ENCODE measurements around the gene OR8B4.
"Not testable (repeated sequence)": the region's sequence is repeated elsewhere in the genome, so short reads cannot be mapped to it uniquely, and the experiment has no call there.

Gene OR8B4

GRCh38 chr11:124409906-124410305 is 14.8 kb downstream of the OR8B4 start:
- no peak for DNase-seq (ENCODE audit: low read depth in 2 of 2, low spot score in 1 of 2)

- DNase-seq (ENCODE audit: low read depth in 2 of 2, low spot score in 1 of 2) = no peak
These were observed 19.1 kb downstream of the OR8B4 start for GRCh38 chr11:124405581-124405980.

GRCh38 chr11:124403186-124403585 is 21.5 kb downstream of the OR8B4 start:
- DNase-seq (ENCODE audit: low read depth in 2 of 2, low spot score in 1 of 2) = not testable (repeated sequence)

GRCh38 chr11:124402326-124402922 is 22.2 kb downstream of the OR8B4 start:
- no peak for DNase-seq (ENCODE audit: low read depth in 2 of 2, low spot score in 1 of 2)

- no peak for DNase-seq (ENCODE audit: low read depth in 2 of 2, low spot score in 1 of 2)
These were observed 25.7 kb downstream of the OR8B4 start, which contains the start of gene OR8B3 for GRCh38 chr11:124398924-124399323. OR8B3 (minus strand) TSS chr11:124399024; CDS start chr11:124397351, 1,673 bp downstream.

GRCh38 chr11:124396847-124397246 is 27.8 kb downstream of the OR8B4 start:
- not testable (repeated sequence) for DNase-seq (ENCODE audit: low read depth in 2 of 2, low spot score in 1 of 2)

- DNase-seq (ENCODE audit: low read depth in 2 of 2, low spot score in 1 of 2) = no peak
These were observed 30.3 kb downstream of the OR8B4 start for GRCh38 chr11:124394408-124394807.

- no peak for DNase-seq (ENCODE audit: low read depth in 2 of 2, low spot score in 1 of 2)
These were observed 40.3 kb downstream of the OR8B4 start, which contains the start of gene OR8B2 for GRCh38 chr11:124384399-124384798. OR8B2 (minus strand) TSS chr11:124384499; CDS start chr11:124383343, 1,156 bp downstream.

GRCh38 chr11:124382857-124383256 is 41.8 kb downstream of the OR8B4 start:
- DNase-seq (ENCODE audit: low read depth in 2 of 2, low spot score in 1 of 2) = not testable (repeated sequence)

- DNase-seq (ENCODE audit: low read depth in 2 of 2, low spot score in 1 of 2) = no peak
These were observed 44.1 kb downstream of the OR8B4 start for GRCh38 chr11:124380585-124380984.

- DNase-seq (ENCODE audit: low read depth in 2 of 2, low spot score in 1 of 2) = no peak
These were observed 48.4 kb downstream of the OR8B4 start for GRCh38 chr11:124376280-124376679.

Data from stimulated activated CD8-positive, alpha-beta memory T cell treated with anti-CD3 and anti-CD28 coated beads, Interleukin-4, amount 100 ng/mL, for 4 hours (primary cell).